ENCODE data around the gene MINDY3.
"Not testable (repeated sequence)": the region's sequence is repeated elsewhere in the genome, so short reads cannot be mapped to it uniquely, and the experiment has no call there.

Gene MINDY3

DNA sequence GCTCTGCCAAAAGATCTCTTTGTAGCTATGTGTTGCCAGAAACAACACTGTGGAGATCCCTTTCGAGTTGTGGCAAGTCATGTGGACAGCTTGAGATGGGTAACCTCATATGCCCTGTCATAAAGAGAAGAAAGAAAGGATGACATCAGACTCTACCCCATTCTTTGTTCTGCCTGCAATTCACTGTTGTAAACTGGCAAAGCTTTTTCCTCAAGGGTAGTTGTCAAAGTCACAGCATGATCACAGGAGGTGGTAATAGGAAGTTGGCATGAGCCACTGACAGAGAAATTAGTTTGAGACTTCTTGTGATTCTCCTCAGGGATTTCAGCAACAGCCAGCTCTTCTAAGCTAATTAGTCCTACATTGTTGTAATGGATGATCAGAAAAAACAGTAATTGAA is 19.4 kb upstream of the MINDY3 start:
- no peak overlapping the region for H3K4me3 ChIP-seq (ENCODE audit: low read depth, low read length)
- DNase-seq (ENCODE audit: low read depth): no peak
- TF ChIP-seq, protein P1, sequence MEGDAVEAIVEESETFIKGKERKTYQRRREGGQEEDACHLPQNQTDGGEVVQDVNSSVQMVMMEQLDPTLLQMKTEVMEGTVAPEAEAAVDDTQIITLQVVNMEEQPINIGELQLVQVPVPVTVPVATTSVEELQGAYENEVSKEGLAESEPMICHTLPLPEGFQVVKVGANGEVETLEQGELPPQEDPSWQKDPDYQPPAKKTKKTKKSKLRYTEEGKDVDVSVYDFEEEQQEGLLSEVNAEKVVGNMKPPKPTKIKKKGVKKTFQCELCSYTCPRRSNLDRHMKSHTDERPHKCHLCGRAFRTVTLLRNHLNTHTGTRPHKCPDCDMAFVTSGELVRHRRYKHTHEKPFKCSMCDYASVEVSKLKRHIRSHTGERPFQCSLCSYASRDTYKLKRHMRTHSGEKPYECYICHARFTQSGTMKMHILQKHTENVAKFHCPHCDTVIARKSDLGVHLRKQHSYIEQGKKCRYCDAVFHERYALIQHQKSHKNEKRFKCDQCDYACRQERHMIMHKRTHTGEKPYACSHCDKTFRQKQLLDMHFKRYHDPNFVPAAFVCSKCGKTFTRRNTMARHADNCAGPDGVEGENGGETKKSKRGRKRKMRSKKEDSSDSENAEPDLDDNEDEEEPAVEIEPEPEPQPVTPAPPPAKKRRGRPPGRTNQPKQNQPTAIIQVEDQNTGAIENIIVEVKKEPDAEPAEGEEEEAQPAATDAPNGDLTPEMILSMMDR (IDR thresholded peaks at IDR 0.05; ENCODE audit: low read depth, low read length, missing control alignments): no peak

DNA sequence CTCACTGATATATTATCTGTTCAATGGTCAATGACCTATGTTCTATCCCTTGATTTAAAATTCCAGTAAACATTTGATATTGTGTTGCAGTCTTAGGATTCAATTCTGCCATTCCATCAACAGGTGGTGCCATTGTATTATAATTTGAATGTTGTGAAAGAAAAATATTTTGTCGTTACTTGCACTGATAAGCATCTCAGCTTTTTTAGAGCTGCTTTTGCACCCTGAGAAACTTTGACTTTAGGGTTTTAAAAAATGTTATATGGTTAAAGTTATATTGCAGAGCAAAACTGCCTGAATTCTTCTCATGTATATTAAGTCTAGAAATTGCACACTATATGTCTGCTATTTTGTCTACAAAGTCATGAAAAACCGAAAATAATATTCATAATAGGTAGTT is 18.8 kb upstream of the MINDY3 start:
- DNase-seq (ENCODE audit: low read depth): no peak
- TF ChIP-seq, protein P1 (IDR thresholded peaks at IDR 0.05; ENCODE audit: low read depth, low read length, missing control alignments): peak; percentile 40
- H3K4me3 ChIP-seq (ENCODE audit: low read depth, low read length): no peak overlapping the region

DNA sequence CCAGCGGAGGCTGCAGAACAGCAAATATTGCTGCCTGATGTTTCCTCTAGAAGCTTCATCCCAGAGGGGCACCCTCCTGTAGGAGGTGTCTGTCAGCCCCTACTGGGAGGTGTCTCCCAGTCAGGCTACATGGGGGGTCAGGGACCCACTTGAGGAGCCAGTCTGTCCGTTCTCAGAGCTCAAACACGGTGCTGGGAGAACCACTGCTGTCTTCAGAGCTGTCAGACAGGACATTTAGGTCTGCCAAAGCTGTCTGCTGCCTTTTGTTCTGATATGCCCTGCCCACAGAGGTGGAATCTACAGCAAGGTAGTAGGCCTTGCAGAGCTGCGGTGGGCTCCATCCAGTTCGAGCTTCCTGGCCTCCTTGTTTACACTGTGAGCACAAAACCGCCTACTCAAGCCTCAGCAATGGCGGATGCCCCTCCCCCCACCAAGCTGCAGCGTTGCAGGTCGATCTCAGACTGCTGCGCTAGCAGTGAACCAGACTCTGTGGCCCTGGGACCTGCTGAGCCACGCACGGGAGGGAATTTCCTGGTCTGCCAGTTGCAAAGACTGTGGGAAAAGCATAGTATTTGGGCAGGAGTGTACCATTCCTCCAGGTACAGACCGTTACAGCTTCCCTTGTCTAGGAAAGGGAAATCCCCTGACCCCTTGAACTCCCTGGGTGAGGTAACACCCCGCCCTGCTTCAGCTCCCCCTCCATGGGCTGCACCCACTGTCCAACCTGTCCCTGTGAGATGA is 17.7 kb upstream of the MINDY3 start:
- no peak for DNase-seq (ENCODE audit: low read depth)
- H3K4me3 ChIP-seq (ENCODE audit: low read depth, low read length): no peak overlapping the region
- TF ChIP-seq, protein P1 (IDR thresholded peaks at IDR 0.05; ENCODE audit: low read depth, low read length, missing control alignments): no peak

DNA sequence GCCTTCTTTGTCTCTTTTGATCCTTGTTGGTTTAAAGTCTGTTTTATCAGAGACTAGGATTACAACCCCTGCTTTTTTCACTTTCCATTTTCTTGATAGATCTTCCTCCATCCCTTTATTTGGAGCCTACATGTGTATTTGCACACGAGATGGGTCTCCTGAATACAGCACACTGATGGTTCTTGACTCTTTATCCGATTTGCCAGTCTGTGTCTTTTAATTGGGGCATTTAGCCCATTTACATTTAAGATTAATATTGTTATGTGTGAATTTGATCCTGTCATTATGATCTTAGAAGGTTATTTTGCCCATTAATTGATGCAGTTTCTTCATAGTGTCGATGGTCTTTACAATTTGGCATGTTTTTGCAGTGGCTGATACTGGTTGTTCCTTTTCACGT is 16.0 kb upstream of the MINDY3 start:
- not testable (repeated sequence) for H3K4me3 ChIP-seq (ENCODE audit: low read depth, low read length)

DNA sequence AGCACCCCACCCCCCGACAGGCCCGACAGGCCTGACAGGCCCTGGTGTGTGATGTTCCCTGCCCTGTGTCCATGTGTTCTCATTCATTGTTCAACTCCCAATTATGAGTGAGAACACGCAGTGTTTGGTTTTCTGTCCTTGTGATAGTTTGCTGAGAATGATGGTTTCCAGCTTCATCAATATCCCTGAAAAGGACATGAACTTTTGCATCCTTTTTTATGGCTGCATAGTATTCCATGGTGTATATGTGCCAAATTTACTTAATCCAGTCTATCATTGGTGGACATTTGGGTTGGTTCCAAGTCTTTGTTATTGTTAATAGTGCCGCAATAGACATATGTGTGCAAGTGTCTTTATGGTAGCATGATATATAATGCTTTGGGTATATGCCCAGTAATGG is 12.3 kb upstream of the MINDY3 start:
- not testable (repeated sequence) for H3K4me3 ChIP-seq (ENCODE audit: low read depth, low read length); DNase-seq (ENCODE audit: low read depth)

More for the DNA sequence above, 16.0 kb upstream of the MINDY3 start:
- DNase-seq (ENCODE audit: low read depth): not testable (repeated sequence)

DNA sequence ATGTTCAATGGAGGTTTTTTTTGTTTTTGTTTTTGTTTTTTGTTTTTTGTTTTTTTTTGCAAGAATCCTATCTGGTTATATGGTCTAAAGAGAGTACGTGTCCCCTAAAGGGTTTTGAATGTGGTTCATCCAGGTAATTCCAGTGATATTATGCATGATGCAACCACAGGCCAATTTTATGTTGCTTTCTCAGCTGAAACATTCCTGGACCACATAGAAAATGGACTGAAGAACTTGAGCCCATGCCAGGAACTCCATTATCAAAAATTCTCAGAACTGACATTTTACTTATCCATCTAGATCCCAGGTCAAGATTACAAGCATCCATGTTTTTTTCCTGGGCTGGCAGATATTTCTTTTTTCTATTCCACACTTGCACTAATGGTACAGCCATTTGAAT is 11.5 kb upstream of the MINDY3 start:
- TF ChIP-seq, protein P1 (IDR thresholded peaks at IDR 0.05; ENCODE audit: low read depth, low read length, missing control alignments): no peak

DNA sequence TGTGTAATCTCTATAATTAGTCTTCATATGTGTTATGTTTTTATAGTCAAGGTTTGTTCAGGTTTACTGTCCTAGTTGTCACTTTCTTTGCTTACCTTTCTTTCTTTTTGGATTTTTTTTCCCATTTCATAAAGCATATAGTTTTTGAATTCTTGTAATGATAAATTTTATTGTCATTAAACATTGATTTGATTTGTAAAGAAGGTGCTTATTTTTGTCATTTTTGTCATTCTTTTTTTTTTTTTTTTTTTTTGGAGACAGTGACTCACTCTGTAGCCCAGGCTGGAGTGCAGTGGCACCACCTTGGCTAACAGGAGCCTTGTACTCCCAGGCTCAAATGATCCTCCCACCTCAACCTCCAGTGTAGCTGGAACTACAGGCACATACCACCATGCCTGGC is 9.6 kb upstream of the MINDY3 start:
- H3K4me3 ChIP-seq (ENCODE audit: low read depth, low read length): no peak overlapping the region
- DNase-seq (ENCODE audit: low read depth): no peak
- TF ChIP-seq, protein P1 (IDR thresholded peaks at IDR 0.05; ENCODE audit: low read depth, low read length, missing control alignments): no peak

More for the DNA sequence above, 11.5 kb upstream of the MINDY3 start:
- DNase-seq (ENCODE audit: low read depth): no peak
- H3K4me3 ChIP-seq (ENCODE audit: low read depth, low read length): no peak overlapping the region

DNA sequence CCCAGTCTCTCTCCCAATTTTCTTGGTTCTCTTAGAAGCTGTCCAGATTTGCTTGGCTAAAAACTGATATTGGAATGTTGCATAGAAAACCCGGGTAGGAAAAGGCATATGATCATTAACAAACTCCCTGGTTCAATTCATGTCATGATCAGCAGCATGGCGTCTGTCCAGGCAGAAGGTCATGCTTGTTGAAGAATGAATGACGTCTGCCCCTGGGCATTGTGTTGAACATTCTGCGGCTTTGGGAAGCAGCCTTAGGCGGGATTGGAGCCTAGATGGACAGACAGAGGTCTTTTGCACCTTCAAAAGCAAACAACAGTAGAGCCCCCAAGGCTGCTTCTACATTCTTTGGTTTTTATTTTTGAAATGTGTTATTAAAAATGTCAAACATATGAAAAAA is 7.7 kb upstream of the MINDY3 start:
- no peak for DNase-seq (ENCODE audit: low read depth)
- TF ChIP-seq, protein P1 (IDR thresholded peaks at IDR 0.05; ENCODE audit: low read depth, low read length, missing control alignments): no peak
- no peak overlapping the region for H3K4me3 ChIP-seq (ENCODE audit: low read depth, low read length)

All from GM12864 (cell line).